ENCODE data around the gene ALPK3.

Gene ALPK3

DNA sequence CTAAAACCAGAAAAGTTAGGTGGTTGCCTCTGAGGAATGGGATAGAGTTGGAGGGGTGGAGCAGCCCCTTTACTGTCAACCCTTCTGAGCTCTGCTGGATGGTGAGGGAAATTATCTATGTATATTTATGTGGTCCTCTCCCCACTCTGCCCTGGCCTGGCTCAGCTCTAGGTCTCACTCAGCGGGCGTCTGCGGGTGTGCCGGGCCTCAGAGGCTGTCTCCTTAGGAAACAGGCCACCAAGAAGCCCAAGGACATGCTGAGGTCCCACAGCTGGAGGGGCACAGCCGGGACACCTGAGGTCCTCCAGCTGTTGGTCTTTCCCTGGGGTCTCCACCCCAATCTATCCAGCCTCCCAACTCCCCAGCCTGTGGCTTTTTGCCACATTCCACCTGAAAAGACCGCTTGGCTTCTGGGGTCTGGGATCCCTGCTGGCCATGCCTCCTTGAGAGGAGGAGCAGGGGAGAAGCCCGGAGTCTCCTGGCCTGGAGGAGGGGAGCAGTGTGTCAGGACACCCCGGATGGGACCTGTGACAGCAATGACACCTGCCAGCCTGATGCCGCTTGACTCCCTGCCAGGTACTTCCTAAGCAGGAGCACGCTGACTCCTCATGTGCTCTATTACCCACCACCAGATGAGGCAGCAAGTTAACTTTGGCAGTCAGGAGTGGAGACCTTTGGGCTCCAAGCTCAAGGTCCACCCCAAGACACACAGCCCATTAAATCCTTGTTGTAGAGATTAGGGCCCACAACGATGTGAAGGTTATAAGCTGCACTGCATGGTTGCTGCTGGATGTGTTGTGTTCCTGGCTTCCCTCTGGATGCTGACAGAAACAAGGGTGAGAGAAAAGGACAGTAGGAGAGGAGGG lies 67.0 kb downstream of the ALPK3 start, which contains the start of gene SLC28A1:
TSS of gene SLC28A1 (plus strand) at position 747 of the 866 bp plus-strand sequence. CDS start 3,099 bp downstream, outside the sequence.
- no peaks in the 10 kb centered on the region for H3K9me3 ChIP-seq (ENCODE audit: control insufficient read depth, low read length)
- H3K4me1 ChIP-seq (ENCODE audit: control insufficient read depth, insufficient read depth, low read length, poor library complexity, severe bottlenecking), result no peaks in the 10 kb centered on the region
- WGBS, 2 experiments (ENCODE audit: insufficient coverage in 2 of 2), result 88 to 95% methylated on average over 10 of the region's 11 CpGs
- H3K4me3 ChIP-seq (ENCODE audit: extremely low read depth, insufficient read depth, low read length, poor library complexity, severe bottlenecking), result no peak within 1 kb of the TSS
- H3K36me3 ChIP-seq (ENCODE audit: control insufficient read depth, insufficient read depth, low read length), result no peaks in the 10 kb centered on the region
- H3K27ac ChIP-seq (ENCODE audit: low read depth, low read length, severe bottlenecking), result no peak within 1 kb of the TSS

DNA sequence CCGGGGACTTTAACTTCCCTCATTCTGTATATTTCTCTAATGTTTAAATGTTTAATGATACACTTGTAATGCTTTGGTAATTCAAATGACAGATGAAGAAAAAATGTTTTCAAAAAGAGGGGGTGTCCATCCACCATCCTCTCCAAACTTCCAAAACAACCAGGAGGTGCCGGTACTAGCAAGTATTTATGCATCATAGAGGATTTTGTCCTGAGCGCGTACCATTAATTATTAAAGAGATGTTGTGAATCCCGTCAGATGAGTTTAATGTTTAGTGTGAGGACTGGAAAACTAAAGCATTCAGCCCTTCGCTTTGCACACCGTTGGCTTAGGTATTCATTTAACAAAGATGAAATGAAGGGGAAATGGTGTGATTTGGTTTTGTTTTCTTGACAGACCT lies 68.6 kb downstream of the ALPK3 start:
- 93 to 98% methylated on average over 3 to 4 of the region's 7 CpGs for WGBS, 2 experiments (ENCODE audit: insufficient coverage in 2 of 2)
- Histone ChIP-seq H3K36me3 (ENCODE audit: control insufficient read depth, insufficient read depth, low read length) (no peaks in the 10 kb centered on the region), H3K4me3 (ENCODE audit: extremely low read depth, insufficient read depth, low read length, poor library complexity, severe bottlenecking) (no peak overlapping the region), H3K9me3 (ENCODE audit: control insufficient read depth, low read length) (no peaks in the 10 kb centered on the region), H3K27ac (ENCODE audit: low read depth, low read length, severe bottlenecking) (no peak overlapping the region), H3K4me1 (ENCODE audit: control insufficient read depth, insufficient read depth, low read length, poor library complexity, severe bottlenecking) (no peaks in the 10 kb centered on the region)

DNA sequence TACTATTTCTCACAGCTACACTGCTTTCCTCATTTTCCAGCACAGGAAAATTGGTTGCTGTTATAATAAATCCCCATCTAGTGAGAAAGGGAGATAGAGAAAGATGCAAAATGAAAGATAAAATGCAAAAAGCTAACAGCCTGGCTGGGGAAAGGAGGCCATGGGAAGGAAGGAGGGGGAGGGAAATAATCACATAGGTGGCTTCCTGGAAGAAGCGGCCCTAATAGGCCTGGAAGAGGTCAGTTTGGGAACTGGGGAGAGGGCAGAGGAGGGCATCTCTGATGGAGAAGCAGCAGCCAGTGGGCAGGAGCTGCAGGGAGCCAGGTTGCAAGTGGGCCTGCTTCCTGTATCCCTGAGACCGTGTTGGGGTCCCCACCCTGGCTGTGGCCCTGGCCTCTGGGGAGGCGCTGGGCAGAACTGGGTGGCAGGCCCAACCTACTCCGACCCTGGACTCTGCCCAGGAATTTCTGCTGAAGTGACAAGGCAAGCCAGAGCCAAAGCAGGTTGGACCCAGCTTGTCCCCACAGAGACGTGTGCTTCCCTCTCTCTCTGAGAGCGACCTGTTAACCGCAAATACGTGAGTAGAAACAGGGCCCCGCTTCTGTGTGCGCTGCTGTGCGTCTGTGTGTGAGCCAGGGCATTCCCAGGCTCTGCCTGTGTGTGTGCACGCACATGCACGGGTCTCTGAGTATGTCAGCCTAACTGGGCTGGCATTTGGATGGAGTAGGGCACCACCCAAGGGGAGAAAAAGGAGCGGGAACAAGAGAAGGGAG lies 69.2 kb downstream of the ALPK3 start:
- no peaks in the 10 kb centered on the region for H3K36me3 ChIP-seq (ENCODE audit: control insufficient read depth, insufficient read depth, low read length)
- H3K27ac ChIP-seq (ENCODE audit: low read depth, low read length, severe bottlenecking), result no peak overlapping the region
- H3K9me3 ChIP-seq (ENCODE audit: control insufficient read depth, low read length), result no peaks in the 10 kb centered on the region
- no peak overlapping the region for H3K4me3 ChIP-seq (ENCODE audit: extremely low read depth, insufficient read depth, low read length, poor library complexity, severe bottlenecking)
- 89 to 98% methylated on average over 12 of the region's 14 CpGs for WGBS, 2 experiments (ENCODE audit: insufficient coverage in 2 of 2)
- no peaks in the 10 kb centered on the region for H3K4me1 ChIP-seq (ENCODE audit: control insufficient read depth, insufficient read depth, low read length, poor library complexity, severe bottlenecking)

DNA sequence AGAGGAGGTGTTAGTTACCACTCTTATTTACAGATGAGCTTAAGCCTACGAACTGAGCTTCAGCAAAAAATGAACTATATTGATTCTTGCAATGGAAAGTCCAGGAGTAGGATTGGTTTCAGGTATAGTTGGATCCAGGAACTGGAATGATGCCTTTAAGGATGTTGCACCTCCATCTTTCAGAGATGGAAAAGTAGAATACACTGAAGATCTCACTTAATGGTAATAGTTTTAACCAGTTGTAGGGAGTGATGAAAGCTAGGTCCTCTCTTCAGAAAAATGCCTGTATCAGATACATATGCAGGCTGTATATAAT lies 69.8 kb downstream of the ALPK3 start:
- H3K9me3 ChIP-seq (ENCODE audit: control insufficient read depth, low read length), result no peaks in the 10 kb centered on the region
- H3K4me1 ChIP-seq (ENCODE audit: control insufficient read depth, insufficient read depth, low read length, poor library complexity, severe bottlenecking), result no peaks in the 10 kb centered on the region
- H3K27ac ChIP-seq (ENCODE audit: low read depth, low read length, severe bottlenecking), result no peak overlapping the region
- no peak overlapping the region for H3K4me3 ChIP-seq (ENCODE audit: extremely low read depth, insufficient read depth, low read length, poor library complexity, severe bottlenecking)
- WGBS, 2 experiments (ENCODE audit: insufficient coverage in 2 of 2), result 67% methylated on average over 1 of the region's 1 CpG; no CpG with 5 or more reads in 1 of the 2 experiments
- no peaks in the 10 kb centered on the region for H3K36me3 ChIP-seq (ENCODE audit: control insufficient read depth, insufficient read depth, low read length)

DNA sequence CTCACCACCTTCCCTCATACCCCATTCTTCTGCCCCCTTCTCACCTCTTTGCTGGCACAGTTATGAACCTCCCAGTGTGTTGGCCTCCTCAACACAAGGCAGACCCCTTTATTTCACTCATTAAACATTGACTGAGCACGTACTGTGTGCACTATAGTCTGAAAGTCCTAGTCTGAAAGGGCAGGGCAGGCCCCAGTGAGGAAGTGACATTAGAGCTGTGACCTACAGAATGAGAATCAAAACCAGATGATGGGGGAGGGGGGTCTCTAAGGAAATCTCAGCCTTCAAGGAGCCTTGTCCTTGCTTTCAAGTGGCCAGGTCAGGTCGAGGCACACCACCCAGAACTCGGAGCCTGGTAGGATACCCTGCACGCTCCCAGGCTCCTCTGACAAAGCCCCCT lies 70.8 kb downstream of the ALPK3 start:
- 90 to 95% methylated on average over 3 of the region's 4 CpGs for WGBS, 2 experiments (ENCODE audit: insufficient coverage in 2 of 2)
- no peaks in the 10 kb centered on the region for H3K36me3 ChIP-seq (ENCODE audit: control insufficient read depth, insufficient read depth, low read length)
- no peaks in the 10 kb centered on the region for H3K9me3 ChIP-seq (ENCODE audit: control insufficient read depth, low read length)
- no peak overlapping the region for H3K27ac ChIP-seq (ENCODE audit: low read depth, low read length, severe bottlenecking)
- H3K4me1 ChIP-seq (ENCODE audit: control insufficient read depth, insufficient read depth, low read length, poor library complexity, severe bottlenecking), result no peaks in the 10 kb centered on the region
- H3K4me3 ChIP-seq (ENCODE audit: extremely low read depth, insufficient read depth, low read length, poor library complexity, severe bottlenecking), result no peak overlapping the region

DNA sequence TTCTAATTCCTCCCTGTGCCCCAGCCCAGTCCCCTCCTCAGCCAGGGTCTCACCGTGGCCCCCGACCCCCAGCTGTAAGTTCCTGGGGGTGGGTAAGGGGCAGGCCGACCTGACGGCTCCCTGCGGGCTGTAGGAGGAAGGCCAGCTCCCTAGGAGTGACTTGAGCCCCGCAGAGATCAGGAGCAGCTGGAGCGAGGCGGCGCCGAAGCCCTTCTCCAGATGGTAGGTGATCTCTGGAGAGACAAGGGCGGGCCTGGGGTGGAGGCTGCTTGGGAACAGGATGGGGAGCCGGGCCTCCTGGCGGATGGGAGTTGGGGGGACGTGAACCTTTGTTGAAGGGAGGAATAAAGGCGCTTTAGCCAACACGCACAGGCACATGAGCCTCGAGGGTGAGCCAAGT lies 71.5 kb downstream of the ALPK3 start:
- Histone ChIP-seq H3K9me3 (ENCODE audit: control insufficient read depth, low read length) (no peaks in the 10 kb centered on the region), H3K27ac (ENCODE audit: low read depth, low read length, severe bottlenecking) (no peak overlapping the region), H3K4me3 (ENCODE audit: extremely low read depth, insufficient read depth, low read length, poor library complexity, severe bottlenecking) (no peak overlapping the region), H3K36me3 (ENCODE audit: control insufficient read depth, insufficient read depth, low read length) (no peaks in the 10 kb centered on the region), H3K4me1 (ENCODE audit: control insufficient read depth, insufficient read depth, low read length, poor library complexity, severe bottlenecking) (no peaks in the 10 kb centered on the region)
- 83 to 88% methylated on average over 15 of the region's 17 CpGs for WGBS, 2 experiments (ENCODE audit: insufficient coverage in 2 of 2)

DNA sequence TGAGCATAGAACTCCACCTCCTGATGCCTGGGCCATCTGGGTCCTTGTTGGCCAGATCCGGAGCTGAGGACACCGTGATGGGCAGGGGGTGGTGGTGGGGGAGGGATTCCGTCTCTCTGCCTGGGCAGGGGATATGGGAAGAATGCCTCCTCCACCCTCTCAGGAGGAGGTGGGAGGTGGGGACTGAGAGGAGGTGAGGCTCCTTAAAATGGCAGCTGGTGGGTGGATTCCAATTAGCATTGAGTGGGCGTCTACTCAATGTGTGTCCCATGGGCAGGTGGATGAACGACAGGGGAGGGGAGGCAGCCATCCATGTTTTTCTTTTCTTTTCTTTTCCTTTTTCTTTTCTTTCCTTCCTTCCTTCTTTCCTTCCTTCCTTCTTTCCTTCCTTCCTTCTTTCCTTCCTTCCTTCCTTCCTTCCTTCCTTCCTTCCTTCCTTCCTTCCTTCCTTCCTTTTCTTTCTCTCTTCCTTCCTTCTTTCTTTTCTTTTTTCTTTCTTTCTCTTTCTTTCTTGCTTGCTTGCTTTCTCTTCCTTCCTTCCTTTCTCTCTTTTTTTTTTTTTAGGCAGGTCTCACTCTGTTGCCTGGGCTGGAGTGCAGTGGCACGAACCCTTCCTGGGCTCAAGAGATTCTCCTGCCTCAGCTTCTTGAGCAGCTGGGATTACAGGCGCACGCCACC lies 72.3 kb downstream of the ALPK3 start:
- Histone ChIP-seq H3K27ac (ENCODE audit: low read depth, low read length, severe bottlenecking) (no peak overlapping the region), H3K4me1 (ENCODE audit: control insufficient read depth, insufficient read depth, low read length, poor library complexity, severe bottlenecking) (no peaks in the 10 kb centered on the region), H3K36me3 (ENCODE audit: control insufficient read depth, insufficient read depth, low read length) (no peaks in the 10 kb centered on the region), H3K9me3 (ENCODE audit: control insufficient read depth, low read length) (no peaks in the 10 kb centered on the region), H3K4me3 (ENCODE audit: extremely low read depth, insufficient read depth, low read length, poor library complexity, severe bottlenecking) (no peak overlapping the region)
- 60% methylated on average over 1 of the region's 8 CpGs; no CpG with 5 or more reads in 1 of the 2 experiments for WGBS, 2 experiments (ENCODE audit: insufficient coverage in 2 of 2)

DNA sequence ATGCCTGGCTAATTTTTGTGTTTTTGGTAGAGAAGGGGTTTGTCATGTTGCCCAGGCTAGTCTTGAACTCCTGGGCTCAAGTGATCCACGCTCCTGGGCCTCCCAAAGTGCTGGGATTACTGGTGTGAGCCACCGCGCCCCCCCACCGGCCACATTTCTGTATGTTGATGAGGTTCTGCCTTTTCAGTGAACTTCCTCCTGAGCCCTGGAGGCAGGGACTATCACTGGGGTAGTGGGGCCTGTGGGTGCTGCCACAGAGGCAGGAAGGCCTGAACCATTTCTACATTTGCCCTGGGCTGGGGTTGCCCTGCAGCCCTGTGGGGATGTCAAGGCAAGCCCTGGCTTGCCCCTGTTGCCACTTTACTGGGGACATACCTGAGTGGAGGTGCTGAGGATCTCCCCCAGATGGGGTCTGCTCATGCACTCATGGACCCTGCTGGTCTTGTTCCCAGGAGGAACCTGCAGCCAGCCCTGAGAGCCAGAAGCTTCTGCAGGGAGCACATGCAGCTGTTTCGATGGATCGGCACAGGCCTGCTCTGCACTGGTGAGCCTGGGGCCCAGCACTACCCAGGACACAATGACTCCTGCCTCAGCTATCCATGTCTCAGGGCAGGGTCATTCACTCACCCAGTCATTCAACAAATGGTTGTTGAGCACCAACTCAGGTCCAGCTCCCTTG lies 73.0 kb downstream of the ALPK3 start:
- WGBS, 2 experiments (ENCODE audit: insufficient coverage in 2 of 2), result 90 to 97% methylated on average over 6 of the region's 6 CpGs
- H3K4me3 ChIP-seq (ENCODE audit: extremely low read depth, insufficient read depth, low read length, poor library complexity, severe bottlenecking), result no peak overlapping the region
- no peaks in the 10 kb centered on the region for H3K36me3 ChIP-seq (ENCODE audit: control insufficient read depth, insufficient read depth, low read length)
- H3K9me3 ChIP-seq (ENCODE audit: control insufficient read depth, low read length), result no peaks in the 10 kb centered on the region
- no peaks in the 10 kb centered on the region for H3K4me1 ChIP-seq (ENCODE audit: control insufficient read depth, insufficient read depth, low read length, poor library complexity, severe bottlenecking)
- no peak overlapping the region for H3K27ac ChIP-seq (ENCODE audit: low read depth, low read length, severe bottlenecking)

DNA sequence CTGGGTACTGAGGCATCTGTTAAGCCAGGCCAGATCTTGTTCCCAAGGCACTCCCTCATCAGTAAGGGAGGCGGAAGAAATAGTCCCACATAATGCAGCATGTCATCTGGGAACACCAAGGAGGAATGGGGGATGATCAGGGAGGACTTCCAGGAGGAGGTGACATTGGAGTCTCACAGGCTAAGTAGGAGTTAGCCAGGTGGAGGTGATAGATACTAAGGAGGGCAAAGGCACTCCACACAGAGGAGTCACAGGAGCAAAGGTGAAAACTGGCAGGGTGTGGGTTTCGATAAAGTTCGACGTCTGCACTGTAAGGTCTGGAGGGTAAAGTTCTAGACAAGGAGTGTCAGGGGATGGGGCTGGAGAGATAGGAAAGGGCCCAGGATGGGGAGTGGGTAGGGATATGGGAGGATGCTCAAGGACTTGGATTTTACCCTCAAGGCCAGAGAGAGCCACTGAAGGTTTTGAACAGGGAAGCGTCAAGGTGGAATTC lies 73.6 kb downstream of the ALPK3 start:
- H3K9me3 ChIP-seq (ENCODE audit: control insufficient read depth, low read length), result no peaks in the 10 kb centered on the region
- WGBS, 2 experiments (ENCODE audit: insufficient coverage in 2 of 2), result 94 to 96% methylated on average over 5 of the region's 5 CpGs
- H3K4me1 ChIP-seq (ENCODE audit: control insufficient read depth, insufficient read depth, low read length, poor library complexity, severe bottlenecking), result no peaks in the 10 kb centered on the region
- H3K4me3 ChIP-seq (ENCODE audit: extremely low read depth, insufficient read depth, low read length, poor library complexity, severe bottlenecking), result no peak overlapping the region
- no peaks in the 10 kb centered on the region for H3K36me3 ChIP-seq (ENCODE audit: control insufficient read depth, insufficient read depth, low read length)
- H3K27ac ChIP-seq (ENCODE audit: low read depth, low read length, severe bottlenecking), result no peak overlapping the region

DNA sequence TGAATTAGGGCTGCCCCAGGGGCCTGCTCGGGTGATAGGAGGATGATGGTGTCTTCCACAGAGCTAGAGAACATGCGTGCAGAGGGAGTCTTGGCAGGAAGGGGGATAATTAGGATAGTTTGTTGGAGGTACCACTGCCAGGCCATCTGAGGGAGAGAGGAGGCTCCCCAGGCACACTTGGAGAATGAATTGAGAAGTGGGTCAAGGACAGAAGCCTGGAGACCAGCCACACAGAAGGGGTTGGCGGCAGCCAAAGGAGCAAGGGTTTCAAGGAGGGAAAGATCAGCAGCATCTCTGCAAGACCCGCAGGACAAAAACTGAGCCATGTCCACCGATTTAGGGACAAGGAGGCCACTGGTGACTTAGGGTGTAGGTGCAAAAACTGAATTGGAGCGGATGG lies 74.2 kb downstream of the ALPK3 start:
- no peak overlapping the region for H3K27ac ChIP-seq (ENCODE audit: low read depth, low read length, severe bottlenecking)
- no peak overlapping the region for H3K4me3 ChIP-seq (ENCODE audit: extremely low read depth, insufficient read depth, low read length, poor library complexity, severe bottlenecking)
- 92 to 94% methylated on average over 6 of the region's 6 CpGs for WGBS, 2 experiments (ENCODE audit: insufficient coverage in 2 of 2)
- no peaks in the 10 kb centered on the region for H3K36me3 ChIP-seq (ENCODE audit: control insufficient read depth, insufficient read depth, low read length)
- H3K9me3 ChIP-seq (ENCODE audit: control insufficient read depth, low read length), result no peaks in the 10 kb centered on the region
- H3K4me1 ChIP-seq (ENCODE audit: control insufficient read depth, insufficient read depth, low read length, poor library complexity, severe bottlenecking), result no peaks in the 10 kb centered on the region

Measured in mesodermal cell (in vitro differentiated cells).